Thymus (tissue), 11 donors: ENCODE results near the gene MED15. TPM values are rescaled to one million over a fixed set of nuclear protein-coding genes. Genes with fewer than 3 reads are reported as not detected.

ENCODE experiments used
- DNase-seq, 9 donors: peaks; one replicate each; pipeline ENCODE4 v3.0.0-alpha.2; 2013; ENCODE audit warnings: low spot score in 9 of 9, low read depth in 6 of 9, missing footprints in 1 of 9
- H3K27ac ChIP-seq, 2 donors: one replicate each; pipeline ENCODE4 v1.5.1; 2013; ENCODE audit warnings: control low read depth in 1 of 2, low read depth in 1 of 2, low read length in 1 of 2, mild to moderate bottlenecking in 1 of 2, moderate library complexity in 1 of 2
- H3K27me3 ChIP-seq, 2 donors: one replicate each; pipeline ENCODE4 v1.5.1; 2013; ENCODE audit warnings: low read length in 1 of 2; ENCODE audit not compliant: control insufficient read depth in 2 of 2, insufficient read depth in 1 of 2
- H3K36me3 ChIP-seq, 2 donors: one replicate each; pipeline ENCODE4 v1.5.1; 2013; ENCODE audit warnings: low read length in 1 of 2, mild to moderate bottlenecking in 1 of 2, moderate library complexity in 1 of 2; ENCODE audit not compliant: control insufficient read depth in 2 of 2, insufficient read depth in 2 of 2
- H3K4me1 ChIP-seq, 2 donors: one replicate each; pipeline ENCODE4 v1.5.1; 2013; ENCODE audit warnings: low read length in 2 of 2; ENCODE audit not compliant: control insufficient read depth in 2 of 2, insufficient read depth in 2 of 2
- H3K4me3 ChIP-seq, 2 donors: one replicate each; pipeline ENCODE4 v1.5.1; 2013; ENCODE audit warnings: low read length in 2 of 2, control low read depth in 1 of 2, mild to moderate bottlenecking in 1 of 2
- H3K9me3 ChIP-seq, 2 donors: one replicate each; pipeline ENCODE4 v1.5.1; 2013; ENCODE audit warnings: low read length in 1 of 2, mild to moderate bottlenecking in 1 of 2; ENCODE audit not compliant: control insufficient read depth in 2 of 2, insufficient read depth in 1 of 2
- WGBS: extraction: QIAGEN DNeasy Blood & Tissue Kit; methylation state at CpG from one replicate; pipeline ENCODE4 v1.1.7; 2013; 5-methylcytosine and 5-hydroxymethylcytosine counted together
- polyA plus RNA-seq: library from polyadenylated mRNA; stranded (reverse); fragments of 200-250 nt; gene quantifications from one replicate; pipeline ENCODE4 v1.2.3, GENCODE V29; 2013
- total RNA-seq: library from RNA; stranded (reverse); fragments of 120-200 nt; gene quantifications from one replicate; pipeline ENCODE4 v1.2.4, GENCODE V29; 2013
- donor health status: healthy.

MED15 gene
- total and polyA plus RNA-seq, 2 donors = 10.7 to 61.6 TPM

- H3K9me3 ChIP-seq = no peaks in the 10 kb centered on the region
- H3K27ac ChIP-seq = no peak overlapping the region
- no peak for DNase-seq
- H3K4me1 ChIP-seq = peaks cover 0 to 13% of the 10 kb centered on the region in 2 donors
- no peak overlapping the region for H3K4me3 ChIP-seq
- WGBS = 98% methylated on average over 19 of the region's 19 CpGs
- peaks cover 88% of the 10 kb centered on the region in 2 donors for H3K36me3 ChIP-seq
- H3K27me3 ChIP-seq = no peaks in the 10 kb centered on the region
Measured at GRCh38 chr22:20580611-20581502, 73.4 kb downstream of the MED15 start.

- DNase-seq = no peak
- H3K4me1 ChIP-seq = peaks cover 0 to 13% of the 10 kb centered on the region in 2 donors
- 86% methylated on average over 7 of the region's 7 CpGs for whole genome bisulfite sequencing
- H3K4me3 ChIP-seq = no peak overlapping the region
- no peaks in the 10 kb centered on the region for H3K27me3 ChIP-seq
- H3K9me3 ChIP-seq = no peaks in the 10 kb centered on the region
- H3K27ac ChIP-seq = no peak overlapping the region
- H3K36me3 ChIP-seq = peaks cover 88 to 89% of the 10 kb centered on the region in 2 donors
Measured at GRCh38 chr22:20581503-20582170, 74.2 kb downstream of the MED15 start.

GRCh38 chr22:20582171-20582511 is 74.7 kb downstream of the MED15 start:
- no peak for DNase-seq
- Histone ChIP-seq H3K27me3 (no peaks in the 10 kb centered on the region), H3K9me3 (no peaks in the 10 kb centered on the region), H3K4me1 (peaks cover 0 to 13% of the 10 kb centered on the region in 2 donors), H3K4me3 (no peak overlapping the region), H3K27ac (no peak overlapping the region), H3K36me3 (peaks cover 87 to 89% of the 10 kb centered on the region in 2 donors)
- 98% methylated on average over 5 of the region's 5 CpGs for WGBS

GRCh38 chr22:20582520-20583361 is 75.3 kb downstream of the MED15 start:
- H3K36me3 ChIP-seq = peaks cover 83 to 90% of the 10 kb centered on the region in 2 donors
- 96% methylated on average over 33 of the region's 33 CpGs for WGBS
- H3K4me1 ChIP-seq = peaks cover 0 to 13% of the 10 kb centered on the region in 2 donors
- no peak for DNase-seq
- no peak overlapping the region for H3K4me3 ChIP-seq
- no peaks in the 10 kb centered on the region for H3K9me3 ChIP-seq
- H3K27ac ChIP-seq = no peak overlapping the region
- H3K27me3 ChIP-seq = no peaks in the 10 kb centered on the region

- no peaks in the 10 kb centered on the region for H3K9me3 ChIP-seq
- WGBS = 96% methylated on average over 4 of the region's 4 CpGs
- H3K4me1 ChIP-seq = peaks cover 0 to 13% of the 10 kb centered on the region in 2 donors
- H3K27ac ChIP-seq = no peak overlapping the region
- H3K4me3 ChIP-seq = no peak overlapping the region
- H3K36me3 ChIP-seq = peaks cover 79 to 85% of the 10 kb centered on the region in 2 donors
- no peaks in the 10 kb centered on the region for H3K27me3 ChIP-seq
- DNase-seq = no peak
Measured at GRCh38 chr22:20583471-20583922, 76.1 kb downstream of the MED15 start.

GRCh38 chr22:20584029-20584871 is 76.8 kb downstream of the MED15 start:
- Histone ChIP-seq H3K4me1 (peaks cover 0 to 13% of the 10 kb centered on the region in 2 donors), H3K9me3 (no peaks in the 10 kb centered on the region), H3K27ac (no peak overlapping the region), H3K36me3 (peaks cover 72 to 78% of the 10 kb centered on the region in 2 donors), H3K27me3 (no peaks in the 10 kb centered on the region), H3K4me3 (no peak overlapping the region)
- DNase-seq = no peak
- 93% methylated on average over 12 of the region's 12 CpGs for WGBS

GRCh38 chr22:20584872-20585638 is 77.6 kb downstream of the MED15 start:
- Histone ChIP-seq H3K9me3 (no peaks in the 10 kb centered on the region), H3K27ac (no peak overlapping the region), H3K4me3 (no peak overlapping the region), H3K4me1 (peaks cover 0 to 13% of the 10 kb centered on the region in 2 donors), H3K27me3 (no peaks in the 10 kb centered on the region), H3K36me3 (peaks cover 65 to 70% of the 10 kb centered on the region in 2 donors)
- no peak for DNase-seq
- WGBS = 97% methylated on average over 26 of the region's 26 CpGs
